Progenitor cell of endocrine pancreas (in vitro differentiated cells): Measurements from ENCODE around the gene SYVN1. TPM values are rescaled to one million over a fixed set of nuclear protein-coding genes. Genes with fewer than 3 reads are reported as not detected.
"Not testable (repeated sequence)": the region's sequence is repeated elsewhere in the genome, so short reads cannot be mapped to it uniquely, and the experiment has no call there.

Source experiments
- DNase-seq: peaks from one replicate; pipeline ENCODE4 v3.0.0; 2021; ENCODE audit warnings: low spot score; ENCODE audit not compliant: unreplicated experiment
- H3K27ac Mint-ChIP-seq: 2 replicates; pipeline ENCODE4 v1.8.0; 2021; ENCODE audit warnings: mild to moderate bottlenecking, moderate library complexity, mixed read lengths
- H3K27me3 Mint-ChIP-seq: 2 replicates; pipeline ENCODE4 v1.8.0; 2021; ENCODE audit warnings: mixed read lengths
- H3K36me3 Mint-ChIP-seq: 2 replicates; pipeline ENCODE4 v1.8.0; 2022; ENCODE audit warnings: mixed read lengths; ENCODE audit not compliant: insufficient read depth
- H3K4me1 Mint-ChIP-seq: 2 replicates; pipeline ENCODE4 v1.8.0; 2021; ENCODE audit warnings: low read depth, mixed read lengths
- H3K4me3 Mint-ChIP-seq: 2 replicates; pipeline ENCODE4 v1.8.0; 2021; ENCODE audit warnings: low read depth, mild to moderate bottlenecking, moderate library complexity, mixed read lengths
- H3K9me3 Mint-ChIP-seq: 2 replicates; pipeline ENCODE4 v1.8.0; 2021; ENCODE audit warnings: low read depth, mixed read lengths
- total RNA-seq: library from RNA; stranded (reverse); gene quantifications from 2 replicates; pipeline ENCODE4 v1.2.1, GENCODE V29; 2021
- TF ChIP-seq, protein P1 (sequence below): fragments of 200-600 bp; sonication (generic); IDR thresholded peaks from one replicate; pipeline ENCODE4 v1.5.0; 2021; ENCODE audit warnings: antibody characterized with exemption, mild to moderate bottlenecking; ENCODE audit not compliant: unreplicated experiment

SYVN1 gene
- total RNA-seq, 1 donor from 2014 or later = 48.4 TPM

GRCh38 chr11:65124480-65125196 lies 9.7 kb downstream of the SYVN1 start:
- Mint-ChIP-seq H3K4me3 (peak overlapping the region; percentile 22), H3K27ac (no peak overlapping the region), H3K9me3 (no peaks in the 10 kb centered on the region), H3K36me3 (peaks cover 5% of the 10 kb centered on the region), H3K27me3 (no peaks in the 10 kb centered on the region), H3K4me1 (peaks cover 12% of the 10 kb centered on the region)
- DNase-seq = no peak
- TF ChIP-seq, protein P1, sequence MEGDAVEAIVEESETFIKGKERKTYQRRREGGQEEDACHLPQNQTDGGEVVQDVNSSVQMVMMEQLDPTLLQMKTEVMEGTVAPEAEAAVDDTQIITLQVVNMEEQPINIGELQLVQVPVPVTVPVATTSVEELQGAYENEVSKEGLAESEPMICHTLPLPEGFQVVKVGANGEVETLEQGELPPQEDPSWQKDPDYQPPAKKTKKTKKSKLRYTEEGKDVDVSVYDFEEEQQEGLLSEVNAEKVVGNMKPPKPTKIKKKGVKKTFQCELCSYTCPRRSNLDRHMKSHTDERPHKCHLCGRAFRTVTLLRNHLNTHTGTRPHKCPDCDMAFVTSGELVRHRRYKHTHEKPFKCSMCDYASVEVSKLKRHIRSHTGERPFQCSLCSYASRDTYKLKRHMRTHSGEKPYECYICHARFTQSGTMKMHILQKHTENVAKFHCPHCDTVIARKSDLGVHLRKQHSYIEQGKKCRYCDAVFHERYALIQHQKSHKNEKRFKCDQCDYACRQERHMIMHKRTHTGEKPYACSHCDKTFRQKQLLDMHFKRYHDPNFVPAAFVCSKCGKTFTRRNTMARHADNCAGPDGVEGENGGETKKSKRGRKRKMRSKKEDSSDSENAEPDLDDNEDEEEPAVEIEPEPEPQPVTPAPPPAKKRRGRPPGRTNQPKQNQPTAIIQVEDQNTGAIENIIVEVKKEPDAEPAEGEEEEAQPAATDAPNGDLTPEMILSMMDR = no peak

DNA sequence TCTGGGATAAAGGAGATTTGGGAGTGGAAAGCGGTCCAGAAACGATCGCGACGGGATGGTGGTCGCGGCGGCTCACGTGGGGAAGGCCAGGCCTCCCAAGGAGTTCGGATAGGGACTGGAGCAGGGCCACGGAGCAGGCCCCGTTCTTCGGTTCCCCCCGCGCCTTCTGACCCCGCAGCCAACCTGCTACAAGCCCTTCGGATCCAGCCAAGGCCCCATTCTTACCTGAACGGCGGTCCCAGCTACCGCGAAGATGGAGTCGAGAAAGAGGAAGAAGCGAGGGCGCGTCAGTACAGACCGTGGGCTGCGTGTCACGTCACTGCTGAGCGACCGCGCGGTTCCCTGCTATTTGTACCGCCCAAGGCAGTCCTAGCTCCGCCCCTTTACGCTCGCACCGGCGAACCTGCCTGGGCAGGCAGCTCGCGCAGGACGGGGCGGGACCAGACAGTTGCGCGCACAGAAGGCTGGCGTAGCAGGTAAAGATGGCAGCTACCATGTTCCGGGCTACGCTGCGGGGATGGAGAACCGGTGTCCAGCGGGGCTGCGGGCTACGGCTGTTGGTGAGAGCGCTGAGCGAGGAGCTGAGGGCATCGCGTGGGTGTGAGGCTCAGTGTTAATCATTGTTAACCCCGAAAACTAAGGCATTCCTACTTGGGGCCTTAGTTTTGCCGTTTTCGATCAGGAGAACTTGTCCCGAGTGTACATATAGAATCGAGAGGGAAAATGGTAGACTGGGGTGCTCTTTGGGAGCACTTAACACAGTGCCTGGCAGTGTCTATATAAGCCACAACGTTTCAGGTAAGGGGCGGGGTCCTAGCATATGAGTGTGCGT lies 12.2 kb downstream of the SYVN1 start, which contains the start of the genes FAU and MRPL49:
Gene FAU, minus strand, starts transcription at position 270 of the 832 bp plus-strand sequence. CDS start 321 bp downstream, outside the sequence.
Gene MRPL49, plus strand, starts transcription at position 457 of the 832 bp plus-strand sequence. Its CDS starts 26 bp downstream, at position 483.
- H3K27me3 Mint-ChIP-seq = no peaks in the 10 kb centered on the region

GRCh38 chr11:65121447-65121864 lies 12.9 kb downstream of the SYVN1 start:
- peak overlapping the region; percentile 100 for H3K4me3 Mint-ChIP-seq
- no peaks in the 10 kb centered on the region for H3K9me3 Mint-ChIP-seq
- H3K36me3 Mint-ChIP-seq = peaks cover 16% of the 10 kb centered on the region
- DNase-seq = no peak
- TF ChIP-seq, protein P1 = no peak
- peak overlapping the region; percentile 98 for H3K27ac Mint-ChIP-seq
- no peaks in the 10 kb centered on the region for H3K27me3 Mint-ChIP-seq
- peaks cover 14% of the 10 kb centered on the region for H3K4me1 Mint-ChIP-seq

More for the DNA sequence above, 12.2 kb downstream of the SYVN1 start, which contains the start of the genes FAU and MRPL49:
- H3K4me1 Mint-ChIP-seq = peaks cover 14% of the 10 kb centered on the region
- peaks cover 16% of the 10 kb centered on the region for H3K36me3 Mint-ChIP-seq
- H3K9me3 Mint-ChIP-seq = no peaks in the 10 kb centered on the region
- TF ChIP-seq, protein P1 = no peak
- DNase-seq = peak; percentile 93
- peak within 1 kb of the TSS; percentile 98 for H3K27ac Mint-ChIP-seq
- peak within 1 kb of the TSS; percentile 100 for H3K4me3 Mint-ChIP-seq

GRCh38 chr11:65120831-65121230 lies 13.5 kb downstream of the SYVN1 start:
- no peaks in the 10 kb centered on the region for H3K27me3 Mint-ChIP-seq
- H3K27ac Mint-ChIP-seq = peak overlapping the region; percentile 98
- no peak for DNase-seq
- H3K9me3 Mint-ChIP-seq = no peaks in the 10 kb centered on the region
- peaks cover 16% of the 10 kb centered on the region for H3K36me3 Mint-ChIP-seq
- TF ChIP-seq, protein P1 = no peak
- peak overlapping the region; percentile 100 for H3K4me3 Mint-ChIP-seq
- peaks cover 14% of the 10 kb centered on the region for H3K4me1 Mint-ChIP-seq

GRCh38 chr11:65119670-65119995 lies 14.7 kb downstream of the SYVN1 start:
- Mint-ChIP-seq H3K27ac (no peak overlapping the region), H3K4me1 (peaks cover 14% of the 10 kb centered on the region), H3K36me3 (peaks cover 16% of the 10 kb centered on the region)

DNA sequence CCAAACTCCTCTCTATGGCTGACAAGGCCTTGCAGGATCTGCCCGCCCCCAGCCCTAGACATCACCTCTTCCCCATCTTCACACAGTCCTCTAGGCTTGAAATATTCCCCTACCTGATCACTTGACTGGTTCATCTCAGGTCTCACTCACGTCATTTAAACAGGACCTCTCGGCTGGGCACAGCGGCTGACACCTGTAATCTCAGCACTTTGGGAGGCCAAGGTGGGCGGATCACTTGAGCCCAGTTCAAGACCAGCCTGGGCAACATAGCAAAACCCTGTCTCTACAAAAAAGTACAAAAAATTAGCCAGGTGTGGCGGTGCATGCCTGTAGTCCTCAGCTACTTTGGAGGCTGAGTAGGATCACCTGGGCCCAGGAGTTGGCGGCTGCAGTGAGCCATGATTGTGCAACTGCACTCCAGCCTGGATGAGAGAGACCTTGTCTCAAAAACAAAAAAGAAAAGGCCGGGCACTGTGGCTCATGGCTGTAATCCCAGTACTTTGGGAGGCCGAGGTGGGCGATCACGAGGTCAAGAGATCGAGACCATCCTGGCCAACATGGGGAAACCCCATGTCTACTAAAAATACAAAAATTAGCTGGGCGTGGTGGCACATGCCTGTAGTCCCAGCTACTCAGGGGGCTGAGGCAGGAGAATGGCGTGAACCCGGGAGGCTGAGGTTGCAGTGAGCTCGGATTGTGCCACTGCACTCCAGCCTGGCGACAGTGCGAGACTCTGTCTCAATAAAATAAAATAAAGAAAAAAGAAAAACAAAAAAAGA lies 15.2 kb downstream of the SYVN1 start:
- Mint-ChIP-seq H3K36me3 (peaks cover 16% of the 10 kb centered on the region), H3K27ac (peak overlapping the region; percentile 84), H3K4me3 (peak overlapping the region; percentile 16), H3K4me1 (peaks cover 14% of the 10 kb centered on the region)
- H3K27me3 Mint-ChIP-seq, DNase-seq, H3K9me3 Mint-ChIP-seq: not testable (repeated sequence)

More at GRCh38 chr11:65119670-65119995, 14.7 kb downstream of the SYVN1 start:
- Mint-ChIP-seq H3K9me3 (no peaks in the 10 kb centered on the region), H3K27me3 (no peaks in the 10 kb centered on the region), H3K4me3 (peak overlapping the region; percentile 42)
- no peak for DNase-seq
- TF ChIP-seq, protein P1 = no peak
